WTC11 (cell line): ENCODE data around the gene MEGF9. TPM values are rescaled to one million over a fixed set of nuclear protein-coding genes. Genes with fewer than 3 reads are reported as not detected.

Experiments
- ATAC-seq: fragments of 200-7000 bp; cut with Tn5 transposase; 2 replicates; pipeline ENCODE4 v1.10.0; 2021; ENCODE audit warnings: mild to moderate bottlenecking, moderate library complexity
- CTCF ChIA-PET: fragments of 300-600 bp; sonication (Branson Sonifier 250); formaldehyde crosslinking; loops from one replicate; lab custom pipeline; 2021; ENCODE audit warnings: antibody characterized with exemption; lab: Charles Lee
- POLR2A ChIA-PET: fragments of 350-600 bp; sonication (Branson Sonifier 250); formaldehyde crosslinking; loops from one replicate; lab custom pipeline; 2021; ENCODE audit warnings: antibody characterized with exemption; lab: Charles Lee
- DNase-seq: peaks from one replicate; pipeline ENCODE4 v3.0.0; 2021; ENCODE audit warnings: low spot score
- H3K27ac Mint-ChIP-seq: 2 replicates; pipeline ENCODE4 v1.8.0; 2021; ENCODE audit warnings: mixed read lengths
- H3K27me3 Mint-ChIP-seq: 2 replicates; pipeline ENCODE4 v1.8.0; 2021; ENCODE audit warnings: low read depth, mild to moderate bottlenecking, moderate library complexity, mixed read lengths
- H3K36me3 Mint-ChIP-seq: 2 replicates; pipeline ENCODE4 v1.8.0; 2021; ENCODE audit warnings: mixed read lengths
- H3K4me1 Mint-ChIP-seq: 2 replicates; pipeline ENCODE4 v1.8.0; 2022; ENCODE audit warnings: mixed read lengths
- H3K4me3 Mint-ChIP-seq: 2 replicates; pipeline ENCODE4 v1.8.0; 2021; ENCODE audit warnings: mild to moderate bottlenecking, moderate library complexity, mixed read lengths
- H3K9me3 Mint-ChIP-seq: 2 replicates; pipeline ENCODE4 v1.8.0; 2021; ENCODE audit warnings: mixed read lengths
- ELF4 ChIP-seq: sonication (generic); formaldehyde crosslinking; IDR thresholded peaks from 2 replicates; pipeline ENCODE4 v1.8.1; 2022; ENCODE audit warnings: low read depth, mild to moderate bottlenecking, moderate library complexity, missing genetic modification reagents
- ETV6 ChIP-seq: sonication (generic); formaldehyde crosslinking; IDR thresholded peaks from 2 replicates; pipeline ENCODE4 v1.8.1; 2022; ENCODE audit warnings: mild to moderate bottlenecking, missing genetic modification reagents
- OVOL2 ChIP-seq: fragments of 250-450 bp; sonication (Bioruptor Pico); IDR thresholded peaks from 2 replicates; pipeline ENCODE4 v1.9.0; 2021; ENCODE audit warnings: mild to moderate bottlenecking, borderline replicate concordance
- SP1 ChIP-seq: sonication (generic); formaldehyde crosslinking; conservative IDR thresholded peaks from 2 replicates; pipeline ENCODE4 v1.8.1; 2022; ENCODE audit warnings: missing genetic modification reagents
- TP53 ChIP-seq: sonication (generic); formaldehyde crosslinking; IDR thresholded peaks from 2 replicates; pipeline ENCODE4 v1.8.1; 2023; ENCODE audit warnings: mild to moderate bottlenecking, missing genetic modification reagents
- ZNF219 ChIP-seq: sonication (generic); formaldehyde crosslinking; IDR thresholded peaks from 2 replicates; pipeline ENCODE4 v1.8.0; 2023; ENCODE audit warnings: missing genetic modification reagents, mild to moderate bottlenecking, borderline replicate concordance
- total RNA-seq: library from RNA; stranded (reverse); gene quantifications from 3 replicates; pipeline ENCODE4 v1.2.3, GENCODE V29; 2021
- TF ChIP-seq, protein P1 (sequence below): sonication (generic); formaldehyde crosslinking; IDR thresholded peaks from 2 replicates; pipeline ENCODE4 v1.8.1; 2023; ENCODE audit warnings: mild to moderate bottlenecking, moderate library complexity, missing genetic modification reagents
- TF ChIP-seq, protein P2 (sequence below): sonication (generic); formaldehyde crosslinking; IDR thresholded peaks from 2 replicates; pipeline ENCODE4 v1.8.1; 2023; ENCODE audit warnings: mild to moderate bottlenecking, missing genetic modification reagents, borderline replicate concordance
- TF ChIP-seq, protein P3 (sequence below): sonication (generic); formaldehyde crosslinking; IDR thresholded peaks from 2 replicates; pipeline ENCODE4 v1.8.1; 2023; ENCODE audit warnings: mild to moderate bottlenecking, missing genetic modification reagents
- TF ChIP-seq, protein P4 (sequence below): sonication (generic); formaldehyde crosslinking; IDR thresholded peaks from 2 replicates; pipeline ENCODE4 v1.8.1; 2023; ENCODE audit warnings: mild to moderate bottlenecking, missing genetic modification reagents
- TF ChIP-seq, protein P5 (sequence below): fragments of 250-450 bp; sonication (Bioruptor Pico); conservative IDR thresholded peaks from 2 replicates; pipeline ENCODE4 v1.9.0; 2021; ENCODE audit warnings: mild to moderate bottlenecking
- TF ChIP-seq, protein P6 (sequence below): sonication (generic); formaldehyde crosslinking; IDR thresholded peaks from 2 replicates; pipeline ENCODE4 v1.8.0; 2022; ENCODE audit warnings: mild to moderate bottlenecking, missing genetic modification reagents
- TF ChIP-seq, protein P7 (sequence below): sonication (generic); formaldehyde crosslinking; IDR thresholded peaks from 2 replicates; pipeline ENCODE4 v1.8.1; 2022; ENCODE audit warnings: low read depth, missing genetic modification reagents, borderline replicate concordance
- TF ChIP-seq, protein P8 (sequence below): sonication (generic); formaldehyde crosslinking; IDR thresholded peaks from 2 replicates; pipeline ENCODE4 v1.8.1; 2023; ENCODE audit warnings: mild to moderate bottlenecking, missing genetic modification reagents, moderate library complexity

The MEGF9 gene
- total RNA-seq, 1 experiment from 2014 or later = 0.92 TPM

DNA sequence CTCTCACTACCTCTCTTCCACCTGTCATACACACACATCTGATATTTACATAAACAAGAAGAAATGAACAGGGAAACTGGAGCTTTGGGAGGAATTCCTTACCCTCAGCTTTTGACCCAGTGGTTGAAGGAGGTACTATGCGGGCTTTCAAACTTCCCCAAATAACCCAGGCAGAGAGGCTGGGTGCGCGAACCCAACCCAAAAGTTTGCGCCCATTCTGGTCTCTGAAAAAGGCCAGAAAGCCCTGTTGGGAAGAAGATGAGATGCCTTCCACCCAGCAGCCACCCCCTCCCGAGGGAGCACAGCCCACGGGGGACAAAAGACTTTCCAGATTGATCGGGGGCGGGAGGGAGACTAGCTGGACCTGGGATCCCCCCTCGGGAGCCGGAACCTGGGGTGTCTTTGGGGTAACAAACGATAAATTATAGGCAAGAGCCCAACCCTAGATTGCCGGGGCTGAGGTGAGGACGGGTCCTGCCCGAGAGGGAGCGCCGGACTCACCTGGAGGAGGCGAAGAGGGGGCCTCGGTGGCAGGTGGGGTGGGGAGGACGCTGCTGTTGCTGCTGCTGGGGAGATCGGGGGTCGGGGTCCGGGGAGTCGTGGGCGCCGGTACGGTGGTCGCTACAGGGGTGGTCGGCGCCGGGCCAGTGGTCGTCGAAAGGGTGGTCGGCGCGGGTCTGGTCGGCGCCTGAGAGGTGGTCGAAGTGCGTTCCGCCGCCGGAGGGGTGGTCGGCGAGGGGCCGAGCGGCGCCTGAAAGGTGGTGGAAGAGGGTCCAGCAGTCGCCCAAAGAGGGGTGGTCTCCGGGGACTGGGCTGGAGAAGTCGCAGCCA is 798 bp downstream of the MEGF9 start:
- peaks cover 56% of the 10 kb centered on the region for H3K27me3 Mint-ChIP-seq
- H3K27ac Mint-ChIP-seq = no peak overlapping the region
- no peaks in the 10 kb centered on the region for H3K36me3 Mint-ChIP-seq
- DNase-seq = peak; percentile 25
- 0 out of 2 replicates have a peak, but pooled peaks have one; percentile 4 for ATAC-seq
- CTCF ChIA-PET = interaction anchor here (1.7 kb wide), 1 partner anchor 17 kb away, joined by 6 read pairs; no protein-coding TSS in a partner anchor
- peak overlapping the region; percentile 76 for H3K4me3 Mint-ChIP-seq
- no peaks in the 10 kb centered on the region for H3K9me3 Mint-ChIP-seq
- POLR2A ChIA-PET = no interaction called here
- TF ChIP-seq, protein P1, sequence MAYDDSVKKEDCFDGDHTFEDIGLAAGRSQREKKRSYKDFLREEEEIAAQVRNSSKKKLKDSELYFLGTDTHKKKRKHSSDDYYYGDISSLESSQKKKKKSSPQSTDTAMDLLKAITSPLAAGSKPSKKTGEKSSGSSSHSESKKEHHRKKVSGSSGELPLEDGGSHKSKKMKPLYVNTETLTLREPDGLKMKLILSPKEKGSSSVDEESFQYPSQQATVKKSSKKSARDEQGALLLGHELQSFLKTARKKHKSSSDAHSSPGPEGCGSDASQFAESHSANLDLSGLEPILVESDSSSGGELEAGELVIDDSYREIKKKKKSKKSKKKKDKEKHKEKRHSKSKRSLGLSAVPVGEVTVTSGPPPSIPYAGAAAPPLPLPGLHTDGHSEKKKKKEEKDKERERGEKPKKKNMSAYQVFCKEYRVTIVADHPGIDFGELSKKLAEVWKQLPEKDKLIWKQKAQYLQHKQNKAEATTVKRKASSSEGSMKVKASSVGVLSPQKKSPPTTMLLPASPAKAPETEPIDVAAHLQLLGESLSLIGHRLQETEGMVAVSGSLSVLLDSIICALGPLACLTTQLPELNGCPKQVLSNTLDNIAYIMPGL (CRISPR knock-in tag) = no peak
- TF ChIP-seq, protein P2, sequence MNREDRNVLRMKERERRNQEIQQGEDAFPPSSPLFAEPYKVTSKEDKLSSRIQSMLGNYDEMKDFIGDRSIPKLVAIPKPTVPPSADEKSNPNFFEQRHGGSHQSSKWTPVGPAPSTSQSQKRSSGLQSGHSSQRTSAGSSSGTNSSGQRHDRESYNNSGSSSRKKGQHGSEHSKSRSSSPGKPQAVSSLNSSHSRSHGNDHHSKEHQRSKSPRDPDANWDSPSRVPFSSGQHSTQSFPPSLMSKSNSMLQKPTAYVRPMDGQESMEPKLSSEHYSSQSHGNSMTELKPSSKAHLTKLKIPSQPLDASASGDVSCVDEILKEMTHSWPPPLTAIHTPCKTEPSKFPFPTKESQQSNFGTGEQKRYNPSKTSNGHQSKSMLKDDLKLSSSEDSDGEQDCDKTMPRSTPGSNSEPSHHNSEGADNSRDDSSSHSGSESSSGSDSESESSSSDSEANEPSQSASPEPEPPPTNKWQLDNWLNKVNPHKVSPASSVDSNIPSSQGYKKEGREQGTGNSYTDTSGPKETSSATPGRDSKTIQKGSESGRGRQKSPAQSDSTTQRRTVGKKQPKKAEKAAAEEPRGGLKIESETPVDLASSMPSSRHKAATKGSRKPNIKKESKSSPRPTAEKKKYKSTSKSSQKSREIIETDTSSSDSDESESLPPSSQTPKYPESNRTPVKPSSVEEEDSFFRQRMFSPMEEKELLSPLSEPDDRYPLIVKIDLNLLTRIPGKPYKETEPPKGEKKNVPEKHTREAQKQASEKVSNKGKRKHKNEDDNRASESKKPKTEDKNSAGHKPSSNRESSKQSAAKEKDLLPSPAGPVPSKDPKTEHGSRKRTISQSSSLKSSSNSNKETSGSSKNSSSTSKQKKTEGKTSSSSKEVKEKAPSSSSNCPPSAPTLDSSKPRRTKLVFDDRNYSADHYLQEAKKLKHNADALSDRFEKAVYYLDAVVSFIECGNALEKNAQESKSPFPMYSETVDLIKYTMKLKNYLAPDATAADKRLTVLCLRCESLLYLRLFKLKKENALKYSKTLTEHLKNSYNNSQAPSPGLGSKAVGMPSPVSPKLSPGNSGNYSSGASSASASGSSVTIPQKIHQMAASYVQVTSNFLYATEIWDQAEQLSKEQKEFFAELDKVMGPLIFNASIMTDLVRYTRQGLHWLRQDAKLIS (CRISPR knock-in tag) = no peak
- TF ChIP-seq, protein P3, sequence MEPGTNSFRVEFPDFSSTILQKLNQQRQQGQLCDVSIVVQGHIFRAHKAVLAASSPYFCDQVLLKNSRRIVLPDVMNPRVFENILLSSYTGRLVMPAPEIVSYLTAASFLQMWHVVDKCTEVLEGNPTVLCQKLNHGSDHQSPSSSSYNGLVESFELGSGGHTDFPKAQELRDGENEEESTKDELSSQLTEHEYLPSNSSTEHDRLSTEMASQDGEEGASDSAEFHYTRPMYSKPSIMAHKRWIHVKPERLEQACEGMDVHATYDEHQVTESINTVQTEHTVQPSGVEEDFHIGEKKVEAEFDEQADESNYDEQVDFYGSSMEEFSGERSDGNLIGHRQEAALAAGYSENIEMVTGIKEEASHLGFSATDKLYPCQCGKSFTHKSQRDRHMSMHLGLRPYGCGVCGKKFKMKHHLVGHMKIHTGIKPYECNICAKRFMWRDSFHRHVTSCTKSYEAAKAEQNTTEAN (CRISPR knock-in tag) = no peak
- TF ChIP-seq, protein P4, sequence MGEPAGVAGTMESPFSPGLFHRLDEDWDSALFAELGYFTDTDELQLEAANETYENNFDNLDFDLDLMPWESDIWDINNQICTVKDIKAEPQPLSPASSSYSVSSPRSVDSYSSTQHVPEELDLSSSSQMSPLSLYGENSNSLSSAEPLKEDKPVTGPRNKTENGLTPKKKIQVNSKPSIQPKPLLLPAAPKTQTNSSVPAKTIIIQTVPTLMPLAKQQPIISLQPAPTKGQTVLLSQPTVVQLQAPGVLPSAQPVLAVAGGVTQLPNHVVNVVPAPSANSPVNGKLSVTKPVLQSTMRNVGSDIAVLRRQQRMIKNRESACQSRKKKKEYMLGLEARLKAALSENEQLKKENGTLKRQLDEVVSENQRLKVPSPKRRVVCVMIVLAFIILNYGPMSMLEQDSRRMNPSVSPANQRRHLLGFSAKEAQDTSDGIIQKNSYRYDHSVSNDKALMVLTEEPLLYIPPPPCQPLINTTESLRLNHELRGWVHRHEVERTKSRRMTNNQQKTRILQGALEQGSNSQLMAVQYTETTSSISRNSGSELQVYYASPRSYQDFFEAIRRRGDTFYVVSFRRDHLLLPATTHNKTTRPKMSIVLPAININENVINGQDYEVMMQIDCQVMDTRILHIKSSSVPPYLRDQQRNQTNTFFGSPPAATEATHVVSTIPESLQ (CRISPR knock-in tag) = no peak
- TF ChIP-seq ELF4 (CRISPR knock-in tag) = no peak
- H3K4me1 Mint-ChIP-seq = peaks cover 17% of the 10 kb centered on the region

DNA sequence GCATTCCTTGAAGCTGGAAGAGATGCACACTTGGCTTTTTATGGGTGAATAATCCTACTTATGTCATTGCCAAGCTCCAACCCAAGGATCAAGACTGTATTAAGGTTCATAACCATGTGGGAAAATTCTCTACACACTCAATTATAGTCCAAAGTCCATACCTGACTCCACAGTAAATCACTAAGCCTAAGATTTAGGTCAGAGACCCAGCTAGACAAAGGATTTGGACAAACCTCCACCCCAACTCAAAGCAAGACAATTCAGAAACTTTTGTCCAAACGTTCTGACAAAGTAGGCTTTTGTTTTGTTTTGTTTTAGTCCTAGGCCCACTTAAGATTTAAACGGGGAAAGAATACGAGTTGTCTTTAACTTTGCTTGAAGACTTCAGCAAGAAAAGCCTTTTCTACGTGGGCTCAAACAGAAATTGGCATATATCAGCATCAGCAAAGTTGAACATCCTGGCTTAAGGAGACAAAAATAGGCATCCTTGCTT is 1.7 kb downstream of the MEGF9 start:
- ATAC-seq (no peak), DNase-seq (no peak)
- POLR2A ChIA-PET = no interaction called here
- peaks cover 17% of the 10 kb centered on the region for H3K4me1 Mint-ChIP-seq
- H3K9me3 Mint-ChIP-seq = no peaks in the 10 kb centered on the region
- CTCF ChIA-PET = interaction anchor here (1.7 kb wide), 1 partner anchor 18 kb away, joined by 6 read pairs; no protein-coding TSS in a partner anchor
- H3K4me3 Mint-ChIP-seq = peak overlapping the region; percentile 76
- no peaks in the 10 kb centered on the region for H3K36me3 Mint-ChIP-seq
- H3K27me3 Mint-ChIP-seq = peaks cover 65% of the 10 kb centered on the region
- H3K27ac Mint-ChIP-seq = no peak overlapping the region
- TF ChIP-seq TP53 = no peak
- TF ChIP-seq ETV6 (CRISPR knock-in tag) = no peak
- TF ChIP-seq, protein P5, sequence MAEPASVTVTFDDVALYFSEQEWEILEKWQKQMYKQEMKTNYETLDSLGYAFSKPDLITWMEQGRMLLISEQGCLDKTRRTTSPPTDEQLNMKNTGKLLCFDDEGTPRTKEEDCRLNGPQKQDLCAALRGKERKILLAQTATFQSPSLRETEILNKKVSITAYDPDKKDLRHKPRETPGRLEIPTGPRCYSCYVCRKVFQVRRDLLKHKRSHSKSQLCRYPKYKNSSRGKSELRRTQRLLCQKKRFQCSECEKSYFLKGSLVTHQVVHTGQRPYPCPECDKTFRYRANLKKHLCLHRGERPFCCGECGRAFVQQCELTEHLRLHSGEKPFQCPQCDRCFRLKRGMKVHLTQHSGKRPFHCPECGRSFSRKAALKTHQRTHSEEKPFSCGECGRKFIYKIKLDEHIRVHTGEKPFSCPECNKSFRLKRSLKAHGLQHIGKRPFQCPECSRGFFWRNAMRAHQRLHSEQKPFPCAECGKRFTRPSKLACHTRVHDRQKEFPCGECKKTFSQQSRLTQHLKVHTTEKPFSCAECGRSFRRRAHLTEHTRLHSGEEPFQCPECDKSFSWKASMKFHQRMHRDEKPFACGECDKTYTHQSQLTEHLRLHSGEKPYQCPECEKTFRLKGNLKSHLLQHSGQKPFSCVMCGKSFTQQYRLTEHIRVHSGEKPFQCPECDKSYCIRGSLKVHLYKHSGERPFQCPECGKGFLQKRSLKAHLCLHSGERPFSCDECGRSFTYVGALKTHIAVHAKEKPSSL = no peak
- no peak for TF ChIP-seq OVOL2 (CRISPR knock-in tag)
- TF ChIP-seq, protein P6, sequence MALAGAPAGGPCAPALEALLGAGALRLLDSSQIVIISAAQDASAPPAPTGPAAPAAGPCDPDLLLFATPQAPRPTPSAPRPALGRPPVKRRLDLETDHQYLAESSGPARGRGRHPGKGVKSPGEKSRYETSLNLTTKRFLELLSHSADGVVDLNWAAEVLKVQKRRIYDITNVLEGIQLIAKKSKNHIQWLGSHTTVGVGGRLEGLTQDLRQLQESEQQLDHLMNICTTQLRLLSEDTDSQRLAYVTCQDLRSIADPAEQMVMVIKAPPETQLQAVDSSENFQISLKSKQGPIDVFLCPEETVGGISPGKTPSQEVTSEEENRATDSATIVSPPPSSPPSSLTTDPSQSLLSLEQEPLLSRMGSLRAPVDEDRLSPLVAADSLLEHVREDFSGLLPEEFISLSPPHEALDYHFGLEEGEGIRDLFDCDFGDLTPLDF (CRISPR knock-in tag) = no peak
- TF ChIP-seq, protein P4 (CRISPR knock-in tag) = no peak
- no peak for TF ChIP-seq ZNF219 (CRISPR knock-in tag)
- no peak for TF ChIP-seq SP1
- TF ChIP-seq, protein P7, sequence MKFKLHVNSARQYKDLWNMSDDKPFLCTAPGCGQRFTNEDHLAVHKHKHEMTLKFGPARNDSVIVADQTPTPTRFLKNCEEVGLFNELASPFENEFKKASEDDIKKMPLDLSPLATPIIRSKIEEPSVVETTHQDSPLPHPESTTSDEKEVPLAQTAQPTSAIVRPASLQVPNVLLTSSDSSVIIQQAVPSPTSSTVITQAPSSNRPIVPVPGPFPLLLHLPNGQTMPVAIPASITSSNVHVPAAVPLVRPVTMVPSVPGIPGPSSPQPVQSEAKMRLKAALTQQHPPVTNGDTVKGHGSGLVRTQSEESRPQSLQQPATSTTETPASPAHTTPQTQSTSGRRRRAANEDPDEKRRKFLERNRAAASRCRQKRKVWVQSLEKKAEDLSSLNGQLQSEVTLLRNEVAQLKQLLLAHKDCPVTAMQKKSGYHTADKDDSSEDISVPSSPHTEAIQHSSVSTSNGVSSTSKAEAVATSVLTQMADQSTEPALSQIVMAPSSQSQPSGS (CRISPR knock-in tag) = no peak
- TF ChIP-seq, protein P8, sequence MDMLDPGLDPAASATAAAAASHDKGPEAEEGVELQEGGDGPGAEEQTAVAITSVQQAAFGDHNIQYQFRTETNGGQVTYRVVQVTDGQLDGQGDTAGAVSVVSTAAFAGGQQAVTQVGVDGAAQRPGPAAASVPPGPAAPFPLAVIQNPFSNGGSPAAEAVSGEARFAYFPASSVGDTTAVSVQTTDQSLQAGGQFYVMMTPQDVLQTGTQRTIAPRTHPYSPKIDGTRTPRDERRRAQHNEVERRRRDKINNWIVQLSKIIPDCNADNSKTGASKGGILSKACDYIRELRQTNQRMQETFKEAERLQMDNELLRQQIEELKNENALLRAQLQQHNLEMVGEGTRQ (CRISPR knock-in tag) = no peak
